HepG2 (cell line): ENCODE data around the gene HIVEP2. TPM values are rescaled to one million over a fixed set of nuclear protein-coding genes. Genes with fewer than 3 reads are reported as not detected.

Source experiments
- ATAC-seq: fragments of 200-7000 bp; cut with Tn5 transposase; 3 replicates; pipeline ENCODE4 v1.9.1; 2020; ENCODE audit warnings: mild to moderate bottlenecking, moderate library complexity
- BruUV-seq: library from RNA; stranded (reverse); fragments of 400-500 nt; replicated peaks from 2 replicates; lab custom pipeline; 2021; lab: Mats Ljungman, UMichigan
- CTCF ChIA-PET: fragments of 300-600 bp; formaldehyde crosslinking; extraction: SDS; loops from one replicate; lab custom pipeline; 2021; ENCODE audit warnings: low total read pairs, inconsistent platforms, low intra/inter-chr PET ratio; lab: Yijun Ruan, JAX
- POLR2A ChIA-PET: fragments of 350-600 bp; sonication (Branson Sonifier 250); formaldehyde crosslinking; loops from one replicate; lab custom pipeline; 2020; ENCODE audit warnings: antibody characterized with exemption, inconsistent platforms; lab: Yijun Ruan, JAX
- DNase-seq: peaks from one replicate; pipeline ENCODE4 v3.0.0-alpha.2; 2015; ENCODE audit warnings: low spot score
- FAIRE-seq: peaks from 3 replicates; lab custom pipeline; 2011; peaks lifted over from hg19 to GRCh38; lab: Jason Lieb, UNC
- H2AFZ ChIP-seq: one replicate; pipeline ENCODE4 v1.6.1; 2011; ENCODE audit warnings: low read length, inconsistent platforms
- H3K27ac ChIP-seq: fragments of 300-600 bp; 3 replicates; pipeline ENCODE4 v1.8.0; 2011; ENCODE audit warnings: mixed run types, mild to moderate bottlenecking, mixed read lengths, low read length, inconsistent platforms; ENCODE audit not compliant: insufficient read depth; ENCODE audit errors: extremely low read length
- H3K27me3 ChIP-seq, 2 experiments: fragments of 200-600 bp in 1 of 2; 2 replicates in 1 of 2; 3 replicates in 1 of 2; pipeline versions ENCODE4 v1.6.0 to v1.8.0; 2011; ENCODE audit warnings: low read length in 2 of 2, mild to moderate bottlenecking in 2 of 2, moderate library complexity in 2 of 2, inconsistent platforms in 1 of 2; ENCODE audit not compliant: insufficient read depth in 2 of 2, control insufficient read depth in 1 of 2
- H3K36me3 ChIP-seq, 2 experiments: fragments of 200-600 bp in 1 of 2; replicated peaks in 1 of 2; 2 replicates in 1 of 2; 3 replicates in 1 of 2; pipeline versions ENCODE4 v1.5.1 to v1.8.0; 2011; ENCODE audit warnings: low read length in 2 of 2, inconsistent platforms in 1 of 2; ENCODE audit not compliant: insufficient read depth in 2 of 2, control insufficient read depth in 1 of 2
- H3K4me1 ChIP-seq: 2 replicates; pipeline ENCODE4 v1.5.1; 2012; ENCODE audit warnings: low read length, inconsistent platforms; ENCODE audit not compliant: insufficient read depth
- H3K4me2 ChIP-seq: 2 replicates; pipeline ENCODE4 v1.6.0; 2011; ENCODE audit warnings: low read depth, low read length, inconsistent platforms
- H3K4me3 ChIP-seq, 3 experiments: fragments of 200-600 bp in 1 of 3; sonication (generic), shearing (Covaris generic) in 1 of 3; replicated peaks in 1 of 3; 2 replicates each; pipeline ENCODE4 v1.5.1; 2011 to 2016; ENCODE audit warnings: low read length in 3 of 3, inconsistent platforms in 2 of 3, low read depth in 2 of 3, mild to moderate bottlenecking in 2 of 3, control low read depth in 1 of 3, mixed read lengths in 1 of 3; ENCODE audit not compliant: insufficient read depth in 1 of 3
- H3K79me2 ChIP-seq: one replicate; pipeline ENCODE4 v1.6.1; 2011; ENCODE audit warnings: low read length, inconsistent platforms; ENCODE audit not compliant: insufficient read depth
- H3K9ac ChIP-seq: 2 replicates; pipeline ENCODE4 v1.6.0; 2011; ENCODE audit warnings: mild to moderate bottlenecking, low read depth, low read length, inconsistent platforms; ENCODE audit not compliant: insufficient read depth
- H3K9me3 ChIP-seq: 2 replicates; pipeline ENCODE4 v1.5.1; 2012; ENCODE audit warnings: mild to moderate bottlenecking, low read length
- H4K20me1 ChIP-seq: 2 replicates; pipeline ENCODE4 v1.6.0; 2011; ENCODE audit warnings: inconsistent platforms, mild to moderate bottlenecking, low read length, moderate library complexity; ENCODE audit not compliant: insufficient read depth
- MAFF ChIP-seq: IDR thresholded peaks from 2 replicates; pipeline ENCODE4 v1.6.1; 2011; ENCODE audit warnings: low read depth, low read length, improper control_type of control experiment
- MAFK ChIP-seq, 2 experiments: IDR thresholded peaks in 1 of 2; conservative IDR thresholded peaks in 1 of 2; 2 replicates each; pipeline ENCODE4 v1.6.1; 2011; ENCODE audit warnings: improper control_type of control experiment in 2 of 2, low read length in 2 of 2
- SIX4 ChIP-seq: sonication (generic); formaldehyde crosslinking; IDR thresholded peaks from 2 replicates; pipeline ENCODE4 v1.4.0; 2020; ENCODE audit warnings: missing genetic modification reagents
- WGBS: methylation state at CpG from one replicate; pipeline ENCODE4 v1.1.6; 2017; ENCODE audit warnings: low lambda C conversion rate; 5-methylcytosine and 5-hydroxymethylcytosine counted together
- in situ Hi-C: cut with HindIII; loops from 2 replicates; pipeline ENCODE4 v1.10.0; 2017; ENCODE audit warnings: low pct_unique_long_range_greater_than_20kb; ENCODE audit not compliant: extremely low pct_ligation_motif_present
- intact Hi-C: fragments of 100-400 bp; cut with micrococcal nuclease; formaldehyde crosslinking; loops from one replicate; pipeline ENCODE4 v1.10.0; 2022; ENCODE audit not compliant: unreplicated experiment
- polyA plus RNA-seq, 8 experiments: library from polyadenylated mRNA; depleted of rRNA in 3 of 8; stranded (reverse) in 7 of 8; unstranded in 1 of 8; fragments of >200 nt; fragmentation: Illumina TruSeq in 4 of 8; extraction: Trizol in 4 of 8; gene quantifications; 2 replicates each; pipeline versions ENCODE4 v1.2.1 to v1.2.3, GENCODE V29; 2011 to 2016; ENCODE audit warnings: low read depth in 4 of 8, missing spikeins in 1 of 8, mixed read lengths in 1 of 8; ENCODE audit not compliant: insufficient read depth in 1 of 8
- total RNA-seq, 5 experiments: library from RNA; depleted of rRNA; stranded (reverse); fragments of >200 nt; fragmentation: Illumina TruSeq; extraction: Trizol; gene quantifications; 2 replicates each; pipeline ENCODE4 v1.2.3, GENCODE V29; 2016; ENCODE audit warnings: low read depth in 1 of 5
- TF ChIP-seq, protein P1 (sequence below): sonication (generic); formaldehyde crosslinking; IDR thresholded peaks from 2 replicates; pipeline ENCODE4 v1.4.0; 2020; ENCODE audit warnings: missing genetic modification reagents

The HIVEP2 gene
- total and polyA plus RNA-seq, 2 of the 13 experiments (the other 11 are each of a cell fraction or from before 2014, with no cell fraction given) = 3.4 to 12.9 TPM

DNA sequence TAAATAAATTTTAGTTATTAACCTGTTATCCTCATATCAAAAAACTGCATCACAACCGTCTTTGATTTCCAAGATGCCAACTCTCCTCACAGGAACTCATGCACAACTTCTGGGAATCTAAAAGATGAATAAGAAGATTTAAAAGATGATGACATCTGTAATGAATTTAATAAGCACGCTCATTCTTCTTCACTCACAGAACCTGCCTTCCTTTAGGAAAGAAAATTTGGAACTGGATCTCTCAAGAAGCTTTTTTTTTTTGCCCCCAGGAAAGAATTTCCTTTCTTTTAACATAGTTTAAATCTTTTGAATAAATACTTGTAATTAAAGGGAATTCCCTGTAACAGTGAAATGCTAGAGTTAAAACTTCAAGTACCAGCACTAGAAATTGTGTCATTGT is 161.5 kb downstream of the HIVEP2 start (continued):
- TF ChIP-seq, protein P1, sequence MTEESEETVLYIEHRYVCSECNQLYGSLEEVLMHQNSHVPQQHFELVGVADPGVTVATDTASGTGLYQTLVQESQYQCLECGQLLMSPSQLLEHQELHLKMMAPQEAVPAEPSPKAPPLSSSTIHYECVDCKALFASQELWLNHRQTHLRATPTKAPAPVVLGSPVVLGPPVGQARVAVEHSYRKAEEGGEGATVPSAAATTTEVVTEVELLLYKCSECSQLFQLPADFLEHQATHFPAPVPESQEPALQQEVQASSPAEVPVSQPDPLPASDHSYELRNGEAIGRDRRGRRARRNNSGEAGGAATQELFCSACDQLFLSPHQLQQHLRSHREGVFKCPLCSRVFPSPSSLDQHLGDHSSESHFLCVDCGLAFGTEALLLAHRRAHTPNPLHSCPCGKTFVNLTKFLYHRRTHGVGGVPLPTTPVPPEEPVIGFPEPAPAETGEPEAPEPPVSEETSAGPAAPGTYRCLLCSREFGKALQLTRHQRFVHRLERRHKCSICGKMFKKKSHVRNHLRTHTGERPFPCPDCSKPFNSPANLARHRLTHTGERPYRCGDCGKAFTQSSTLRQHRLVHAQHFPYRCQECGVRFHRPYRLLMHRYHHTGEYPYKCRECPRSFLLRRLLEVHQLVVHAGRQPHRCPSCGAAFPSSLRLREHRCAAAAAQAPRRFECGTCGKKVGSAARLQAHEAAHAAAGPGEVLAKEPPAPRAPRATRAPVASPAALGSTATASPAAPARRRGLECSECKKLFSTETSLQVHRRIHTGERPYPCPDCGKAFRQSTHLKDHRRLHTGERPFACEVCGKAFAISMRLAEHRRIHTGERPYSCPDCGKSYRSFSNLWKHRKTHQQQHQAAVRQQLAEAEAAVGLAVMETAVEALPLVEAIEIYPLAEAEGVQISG (CRISPR knock-in tag) = no peak

DNA sequence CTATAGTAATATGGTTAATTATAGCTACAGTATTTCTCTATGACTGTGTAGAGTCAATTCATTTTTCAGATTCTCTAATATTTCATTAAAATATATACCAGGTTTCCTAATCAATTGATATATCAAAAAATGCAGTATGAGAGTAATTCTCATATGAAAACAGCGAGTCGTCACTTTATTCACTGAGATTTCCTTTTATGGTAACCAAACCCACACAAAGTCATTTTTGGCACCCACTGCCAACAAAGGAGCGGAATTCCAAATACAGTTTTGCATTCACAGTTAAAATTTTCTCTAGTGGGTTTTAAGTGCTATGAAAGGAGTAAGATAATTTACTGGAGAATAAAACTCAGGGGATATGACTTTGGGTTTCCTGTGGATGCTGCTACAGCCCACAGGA is 163.8 kb downstream of the HIVEP2 start:
- 97% methylated on average over 3 of the region's 3 CpGs for WGBS
- in situ Hi-C loops = no loop called here
- H4K20me1 ChIP-seq = no peaks in the 10 kb centered on the region
- H3K4me1 ChIP-seq = no peaks in the 10 kb centered on the region
- no peak overlapping the region for H3K4me2 ChIP-seq
- no peaks in the 10 kb centered on the region for H3K27me3 ChIP-seq
- H3K9ac ChIP-seq = no peak overlapping the region
- no peaks in the 10 kb centered on the region for H3K9me3 ChIP-seq
- no peak overlapping the region for H2AFZ ChIP-seq
- CTCF ChIA-PET = no interaction called here
- H3K36me3 ChIP-seq = no peaks in the 10 kb centered on the region
- intact Hi-C loops = no loop called here
- no peak for TF ChIP-seq SIX4 (CRISPR knock-in tag)
- TF ChIP-seq MAFK (conservative IDR thresholded peaks at IDR 0.05 in 1 of 2, IDR thresholded peaks at IDR 0.05 in 1 of 2; ENCODE audit: low read length in 2 of 2) = peak; percentile 12 to 71; a peak in 2 of 4 replicates
- peak; percentile 59; the same call in 1 of the 2 replicates for TF ChIP-seq MAFF
- TF ChIP-seq, all 625 proteins: peak for 2
- Histone ChIP-seq H3K79me2 (no peaks in the 10 kb centered on the region), H3K27ac (no peak overlapping the region), H3K4me3 (no peak overlapping the region)
- FAIRE-seq = no peak
- POLR2A ChIA-PET = no interaction called here
- no TSS peak for BruUV-seq
- ATAC-seq = no peak
- DNase-seq = no peak
